PC-9 (cell line): Measurements from ENCODE around the gene CST6. TPM values are rescaled to one million over a fixed set of nuclear protein-coding genes. Genes with fewer than 3 reads are reported as not detected.

Experiments used
- BruUV-seq: library from RNA; stranded (reverse); fragments of 400-500 nt; replicated peaks from 2 replicates; lab custom pipeline; 2021; lab: Mats Ljungman, UMichigan
- CTCF ChIA-PET: fragments of 300-600 bp; sonication (Branson Sonifier 250); formaldehyde crosslinking; loops from one replicate; lab custom pipeline; 2022; ENCODE audit warnings: antibody characterized with exemption; lab: Charles Lee
- POLR2A ChIA-PET: fragments of 300-600 bp; sonication (Branson Sonifier 250); formaldehyde crosslinking; loops from one replicate; lab custom pipeline; 2022; ENCODE audit warnings: antibody characterized with exemption; ENCODE audit not compliant: unreplicated experiment; lab: Charles Lee
- DNase-seq, 2 experiments: peaks; one replicate each; pipeline versions ENCODE4 v3.0.0 to v3.0.0-alpha.2; 2015 to 2022; ENCODE audit warnings: mixed read lengths in 1 of 2
- H2AFZ ChIP-seq: fragments of 200-600 bp; sonication (generic); 2 replicates; pipeline ENCODE4 v1.8.1; 2017; ENCODE audit warnings: antibody characterized with exemption
- H3F3A ChIP-seq: fragments of 200-600 bp; sonication (generic); 2 replicates; pipeline ENCODE4 v1.8.1; 2017; ENCODE audit warnings: antibody characterized with exemption, mild to moderate bottlenecking, low read depth; ENCODE audit not compliant: insufficient read depth
- H3K27ac ChIP-seq: fragments of 200-600 bp; sonication (generic); 2 replicates; pipeline ENCODE4 v1.6.1; 2016; ENCODE audit warnings: mixed run types
- H3K27me3 ChIP-seq: fragments of 200-600 bp; sonication (generic); 2 replicates; pipeline ENCODE4 v1.6.1; 2016; ENCODE audit warnings: low read depth, mixed run types; ENCODE audit not compliant: insufficient read depth
- H3K36me3 ChIP-seq: fragments of 200-600 bp; sonication (generic); 2 replicates; pipeline ENCODE4 v1.6.1; 2016; ENCODE audit warnings: low read depth, mixed run types
- H3K4me1 ChIP-seq: fragments of 200-600 bp; sonication (generic); replicated peaks from 2 replicates; pipeline ENCODE4 v1.6.1; 2016; ENCODE audit warnings: mixed run types; ENCODE audit not compliant: insufficient read depth
- H3K4me2 ChIP-seq: fragments of 200-600 bp; sonication (generic); 2 replicates; pipeline ENCODE4 v1.6.1; 2017; ENCODE audit warnings: mixed run types
- H3K4me3 ChIP-seq: fragments of 200-600 bp; sonication (generic); 2 replicates; pipeline ENCODE4 v1.6.1; 2016; ENCODE audit warnings: mixed run types
- H3K79me2 ChIP-seq: fragments of 200-600 bp; sonication (generic); 2 replicates; pipeline ENCODE4 v1.6.1; 2017; ENCODE audit warnings: low read depth, mixed run types
- H3K9me2 ChIP-seq: fragments of 200-600 bp; sonication (generic); 2 replicates; pipeline ENCODE4 v1.8.1; 2017; ENCODE audit warnings: mild to moderate bottlenecking; ENCODE audit not compliant: insufficient read depth
- H3K9me3 ChIP-seq: fragments of 200-600 bp; sonication (generic); 2 replicates; pipeline ENCODE4 v1.8.1; 2016; ENCODE audit warnings: low read depth; ENCODE audit not compliant: insufficient read depth
- H4K20me1 ChIP-seq: fragments of 200-600 bp; sonication (generic); 2 replicates; pipeline ENCODE4 v1.8.1; 2017; ENCODE audit not compliant: insufficient read depth
- EZH2 ChIP-seq: fragments of 200-600 bp; sonication (generic); IDR thresholded peaks from 2 replicates; pipeline ENCODE4 v1.8.0; 2017; ENCODE audit warnings: antibody characterized with exemption, low read depth
- intact Hi-C: fragments of 100-400 bp; cut with micrococcal nuclease; formaldehyde crosslinking; loops from one replicate; pipeline ENCODE4 v1.10.0; 2022; ENCODE audit not compliant: unreplicated experiment
- total RNA-seq: library from RNA; stranded (reverse); gene quantifications from 2 replicates; pipeline ENCODE4 v1.2.3, GENCODE V29; 2021
- TF ChIP-seq, protein P1 (sequence below): fragments of 200-600 bp; sonication (generic); conservative IDR thresholded peaks from 2 replicates; pipeline ENCODE4 v1.6.1; 2017; ENCODE audit warnings: mixed run types, antibody characterized with exemption, mild to moderate bottlenecking, moderate library complexity

CST6 gene
- total RNA-seq, 1 experiment from 2014 or later: 52.0 TPM

GRCh38 chr11:65972116-65972515, 39.7 kb upstream of the CST6 start:
- no peak overlapping the region for H2AFZ ChIP-seq
- peaks cover 21% of the 10 kb centered on the region for H3K36me3 ChIP-seq
- no peak for DNase-seq
- no peaks in the 10 kb centered on the region for H3K9me2 ChIP-seq
- no peaks in the 10 kb centered on the region for H3K27me3 ChIP-seq
- TF ChIP-seq EZH2: no peak
- TF ChIP-seq, protein P1, sequence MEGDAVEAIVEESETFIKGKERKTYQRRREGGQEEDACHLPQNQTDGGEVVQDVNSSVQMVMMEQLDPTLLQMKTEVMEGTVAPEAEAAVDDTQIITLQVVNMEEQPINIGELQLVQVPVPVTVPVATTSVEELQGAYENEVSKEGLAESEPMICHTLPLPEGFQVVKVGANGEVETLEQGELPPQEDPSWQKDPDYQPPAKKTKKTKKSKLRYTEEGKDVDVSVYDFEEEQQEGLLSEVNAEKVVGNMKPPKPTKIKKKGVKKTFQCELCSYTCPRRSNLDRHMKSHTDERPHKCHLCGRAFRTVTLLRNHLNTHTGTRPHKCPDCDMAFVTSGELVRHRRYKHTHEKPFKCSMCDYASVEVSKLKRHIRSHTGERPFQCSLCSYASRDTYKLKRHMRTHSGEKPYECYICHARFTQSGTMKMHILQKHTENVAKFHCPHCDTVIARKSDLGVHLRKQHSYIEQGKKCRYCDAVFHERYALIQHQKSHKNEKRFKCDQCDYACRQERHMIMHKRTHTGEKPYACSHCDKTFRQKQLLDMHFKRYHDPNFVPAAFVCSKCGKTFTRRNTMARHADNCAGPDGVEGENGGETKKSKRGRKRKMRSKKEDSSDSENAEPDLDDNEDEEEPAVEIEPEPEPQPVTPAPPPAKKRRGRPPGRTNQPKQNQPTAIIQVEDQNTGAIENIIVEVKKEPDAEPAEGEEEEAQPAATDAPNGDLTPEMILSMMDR: no peak
- no TSS peak for BruUV-seq
- ChIA-PET POLR2A (interaction anchor here (0.6 to 0.7 kb wide), 2 partner anchors 50 to 79 kb away, joined by 3 to 6 read pairs; no protein-coding TSS in a partner anchor), CTCF (no interaction called here)
- H3K4me2 ChIP-seq: no peak overlapping the region
- no peak overlapping the region for H3K4me3 ChIP-seq
- H3K79me2 ChIP-seq: no peaks in the 10 kb centered on the region; the same call in 1 of the 2 replicates
- no peak overlapping the region for H3K27ac ChIP-seq
- peaks cover 25% of the 10 kb centered on the region for H3F3A ChIP-seq
- H3K4me1 ChIP-seq: no peaks in the 10 kb centered on the region
- intact Hi-C loops: no loop called here
- H4K20me1 ChIP-seq: peaks cover 14% of the 10 kb centered on the region; the same call in 1 of the 2 replicates
- H3K9me3 ChIP-seq: no peaks in the 10 kb centered on the region

GRCh38 chr11:65973439-65974110, 38.2 kb upstream of the CST6 start:
- peaks cover 16% of the 10 kb centered on the region; the same call in 1 of the 2 replicates for H4K20me1 ChIP-seq
- H2AFZ ChIP-seq: no peak overlapping the region
- no peaks in the 10 kb centered on the region for H3K27me3 ChIP-seq
- DNase-seq: no peak
- BruUV-seq: no TSS peak
- ChIA-PET CTCF (no interaction called here), POLR2A (no interaction called here)
- peaks cover 16% of the 10 kb centered on the region for H3K36me3 ChIP-seq
- intact Hi-C loops: no loop called here
- no peaks in the 10 kb centered on the region for H3K9me2 ChIP-seq
- no peak overlapping the region for H3K4me3 ChIP-seq
- H3K9me3 ChIP-seq: no peaks in the 10 kb centered on the region
- H3K4me1 ChIP-seq: no peaks in the 10 kb centered on the region
- H3K4me2 ChIP-seq: no peak overlapping the region
- no peaks in the 10 kb centered on the region; the same call in 1 of the 2 replicates for H3K79me2 ChIP-seq
- peaks cover 26% of the 10 kb centered on the region for H3F3A ChIP-seq
- TF ChIP-seq EZH2: no peak
- TF ChIP-seq, protein P1: no peak
- H3K27ac ChIP-seq: no peak overlapping the region

- H3F3A ChIP-seq: peaks cover 44% of the 10 kb centered on the region
- H3K4me1 ChIP-seq: no peaks in the 10 kb centered on the region
- no peak for DNase-seq
- POLR2A ChIA-PET: no interaction called here
- peaks cover 20% of the 10 kb centered on the region for H3K36me3 ChIP-seq
- H3K9me3 ChIP-seq: no peaks in the 10 kb centered on the region
- H3K27ac ChIP-seq: no peak overlapping the region
- H4K20me1 ChIP-seq: peaks cover 16% of the 10 kb centered on the region; the same call in 1 of the 2 replicates
- BruUV-seq: no TSS peak
- TF ChIP-seq, protein P1: no peak
- TF ChIP-seq EZH2: no peak
- H3K27me3 ChIP-seq: no peaks in the 10 kb centered on the region
- H3K4me3 ChIP-seq: no peak overlapping the region
- no peaks in the 10 kb centered on the region for H3K79me2 ChIP-seq
- CTCF ChIA-PET: interaction anchor here (0.6 kb wide), 1 partner anchor 40 kb away, joined by 9 read pairs; no protein-coding TSS in a partner anchor
- no peaks in the 10 kb centered on the region for H3K9me2 ChIP-seq
- no peak overlapping the region for H3K4me2 ChIP-seq
- no peak overlapping the region for H2AFZ ChIP-seq
- intact Hi-C loops: no loop called here
Observed at GRCh38 chr11:65975771-65976170, 36.0 kb upstream of the CST6 start.
